NCI-H446 (cell line): ENCODE results near the gene RCAN2.
"Not testable (repeated sequence)": the region's sequence is repeated elsewhere in the genome, so short reads cannot be mapped to it uniquely, and the experiment has no call there.

Source experiments
- DNase-seq, 2 experiments: peaks; one replicate each; lab custom pipeline; 2025; lab: John Stamatoyannopoulos, UW

Gene RCAN2

DNA sequence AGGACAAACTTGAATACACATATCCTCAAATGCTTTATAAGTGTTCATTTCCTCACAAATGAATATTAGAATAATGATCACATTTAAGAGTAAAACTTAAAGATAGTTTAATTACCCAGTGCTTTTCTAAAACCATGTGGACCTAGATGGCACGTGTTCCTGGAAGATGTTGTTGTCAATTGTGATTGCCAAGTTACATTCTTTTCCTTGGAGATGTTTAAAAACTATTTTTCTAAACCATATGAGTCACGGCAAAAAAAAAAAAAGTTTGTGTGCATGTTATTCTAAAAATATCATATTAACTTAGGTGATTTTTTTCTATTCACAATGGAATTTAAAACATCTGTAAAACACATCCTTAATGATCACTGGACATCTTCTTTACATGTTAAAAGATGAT lies 51.1 kb downstream of the RCAN2 start:
- DNase-seq: no peak

DNA sequence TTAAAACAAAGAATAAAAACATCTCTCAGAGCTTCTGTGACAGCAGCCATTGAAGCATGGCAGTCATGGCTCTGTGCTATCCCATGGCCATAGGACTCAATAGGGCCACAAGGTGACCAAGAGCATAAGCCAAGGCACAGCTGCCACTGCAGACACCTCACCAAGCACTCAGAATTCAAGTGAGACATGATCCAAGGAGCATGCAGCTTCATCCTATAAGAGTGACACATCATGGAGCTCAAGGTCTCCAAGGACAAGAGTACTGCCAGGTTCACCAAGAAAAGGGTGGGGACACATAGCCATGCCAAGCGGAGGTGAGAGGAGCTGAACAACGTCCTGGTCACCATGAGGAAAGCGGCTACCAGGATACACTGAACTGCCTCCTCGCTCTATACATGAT lies 53.0 kb downstream of the RCAN2 start:
- no peak for DNase-seq

DNA sequence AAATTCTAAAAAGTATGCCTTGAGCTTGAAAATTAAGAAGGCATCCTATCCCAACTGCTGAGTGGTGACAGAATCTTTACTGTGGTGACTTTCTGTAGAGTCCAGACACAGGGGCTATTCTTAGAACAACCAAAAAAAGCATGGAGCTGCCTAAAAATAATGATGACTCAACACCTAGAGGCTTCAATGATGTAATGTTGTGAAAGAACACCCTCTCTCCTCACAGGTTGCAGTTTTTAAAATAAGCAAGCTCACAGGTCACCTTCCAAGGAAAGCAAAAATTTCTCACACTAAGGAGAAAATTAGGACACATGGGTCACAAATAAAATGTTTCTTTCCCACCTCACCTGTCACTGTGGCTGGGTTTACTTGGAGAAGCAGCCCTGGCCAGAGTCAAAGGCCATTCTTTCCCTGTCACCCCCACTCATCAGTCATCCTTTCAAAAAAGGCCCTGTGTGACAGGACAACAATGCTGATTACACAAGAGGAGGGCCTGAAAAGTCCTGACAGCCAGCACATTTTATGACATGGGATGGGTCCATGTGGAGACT lies 53.5 kb downstream of the RCAN2 start:
- no peak for DNase-seq

DNA sequence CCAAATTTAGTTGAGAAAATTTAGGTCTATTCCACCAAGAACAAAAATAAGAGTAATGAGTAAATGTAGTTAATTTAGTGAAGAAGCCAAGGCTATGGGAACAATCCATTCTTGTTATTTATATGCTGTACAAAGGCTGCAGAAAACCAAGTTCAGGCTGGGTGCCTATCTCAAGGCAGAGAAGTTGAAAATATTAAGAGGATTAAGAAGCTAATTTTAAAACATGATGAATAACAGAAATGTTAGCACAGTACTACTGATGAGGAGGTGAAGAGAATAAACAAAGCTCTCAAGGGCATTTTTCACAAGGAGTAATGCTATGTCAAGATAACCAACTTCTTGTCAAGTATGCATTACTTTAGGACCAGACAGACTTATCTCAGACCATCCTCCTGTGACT lies 68.6 kb downstream of the RCAN2 start:
- DNase-seq: no peak

DNA sequence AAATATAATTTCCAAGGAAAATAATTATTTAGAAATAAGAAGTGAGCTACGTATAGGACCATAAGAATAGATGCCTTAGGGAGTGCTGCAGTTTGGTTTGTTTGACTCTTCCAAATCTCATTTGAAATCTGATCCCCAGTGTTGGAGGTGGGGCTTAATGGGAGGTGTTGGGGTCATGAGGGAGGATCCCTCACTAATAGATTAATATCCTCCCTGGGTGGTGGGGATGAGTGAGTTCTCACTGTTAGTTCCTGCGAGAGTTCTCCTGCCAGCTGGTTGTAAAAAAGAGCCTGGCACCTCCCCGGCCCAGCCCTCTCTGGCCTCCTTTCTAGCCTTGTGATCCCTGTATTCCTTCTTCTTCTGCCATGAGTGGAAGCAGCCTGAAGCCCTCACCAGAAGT lies 69.3 kb downstream of the RCAN2 start:
- no peak for DNase-seq

DNA sequence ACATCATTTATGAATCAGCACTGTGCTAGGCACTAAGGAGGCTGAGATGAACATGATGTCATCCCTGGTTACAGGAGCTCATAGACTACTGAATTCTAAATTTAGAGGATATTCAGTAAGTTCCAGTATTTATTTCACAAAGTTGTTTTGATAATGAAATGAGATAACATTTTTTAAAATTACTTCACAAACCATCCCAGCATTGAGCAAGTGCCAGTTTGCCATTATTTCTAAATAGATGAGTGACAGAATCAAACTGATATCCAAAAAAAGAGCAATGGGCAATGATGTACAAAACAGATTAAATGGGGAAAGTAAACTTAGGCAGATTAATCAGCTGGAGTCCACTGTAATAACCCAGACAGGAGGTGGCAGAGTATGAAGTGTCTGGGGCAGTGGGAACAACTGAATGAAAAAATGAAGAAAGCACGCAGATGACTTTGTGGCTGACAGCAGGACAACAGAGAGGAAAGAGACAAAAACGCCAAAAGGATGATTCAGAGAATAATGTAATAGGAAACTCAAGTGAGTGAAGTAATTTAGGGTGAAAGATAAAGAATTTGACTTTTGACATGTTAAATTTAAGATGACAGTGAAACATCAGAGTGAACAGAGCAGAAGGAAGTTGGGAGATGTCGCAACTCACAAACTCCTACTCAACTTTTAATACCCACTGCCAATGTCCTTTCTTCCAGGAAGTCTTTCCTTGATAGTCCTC lies 70.2 kb downstream of the RCAN2 start:
- no peak for DNase-seq

DNA sequence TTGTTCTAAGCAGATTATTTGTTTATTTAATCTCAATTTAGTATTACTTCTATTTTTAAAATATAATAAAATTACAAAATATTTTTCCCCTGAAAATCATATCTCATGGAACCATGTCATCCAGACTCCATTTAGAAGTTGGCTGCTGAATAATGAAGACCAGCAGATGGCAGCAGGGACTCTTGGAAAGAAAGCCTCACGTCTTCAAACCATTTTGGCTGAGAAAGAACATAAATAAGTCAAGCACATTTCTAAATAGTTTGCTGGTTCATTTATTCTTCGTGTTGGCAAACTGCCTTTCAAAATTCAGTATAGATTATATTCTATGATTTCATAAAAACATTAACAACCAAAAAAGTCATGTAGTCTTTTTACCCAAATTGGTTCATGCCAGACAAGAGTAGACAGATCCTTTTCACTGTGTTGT lies 71.7 kb downstream of the RCAN2 start:
- DNase-seq: peak; percentile 16 to 70

DNA sequence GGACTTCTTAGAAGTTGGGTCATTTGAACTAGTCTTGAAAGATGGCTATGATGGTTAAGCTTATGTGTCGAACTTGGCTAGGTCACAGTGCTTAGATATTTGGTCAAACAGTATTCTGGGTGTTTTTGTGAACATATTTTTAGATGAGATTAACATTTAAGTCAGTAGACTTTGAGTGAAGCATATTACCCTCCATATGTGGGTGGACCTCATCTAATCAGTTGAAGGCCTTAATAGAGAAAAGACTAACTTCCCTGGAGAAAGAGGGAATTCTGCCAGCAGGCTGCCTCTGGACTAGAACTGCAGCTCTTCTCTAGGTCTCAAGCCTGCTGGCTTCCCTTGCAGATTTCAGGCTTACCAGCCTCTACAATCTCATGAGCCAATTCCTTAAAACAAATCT lies 76.9 kb downstream of the RCAN2 start:
- no peak for DNase-seq

DNA sequence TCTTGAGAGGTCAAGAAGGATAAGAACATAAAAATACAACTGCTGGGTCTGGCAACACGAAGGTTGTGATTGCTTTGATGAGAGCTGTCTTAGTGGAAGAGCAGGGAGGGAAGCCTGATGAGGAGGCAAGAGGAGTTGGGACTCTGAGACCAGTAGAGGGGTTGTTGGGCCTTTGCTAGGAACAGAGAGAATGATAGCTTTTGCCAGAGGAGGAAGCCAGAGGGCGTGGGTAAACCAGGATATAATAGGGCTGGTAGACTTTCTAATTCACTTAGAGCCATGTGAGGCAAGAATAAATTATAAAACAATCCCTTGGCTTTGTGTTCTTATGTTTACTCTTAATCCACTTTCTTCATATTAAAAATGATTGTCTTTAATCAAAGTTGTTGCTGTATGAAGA lies 78.6 kb downstream of the RCAN2 start:
- no peak for DNase-seq

DNA sequence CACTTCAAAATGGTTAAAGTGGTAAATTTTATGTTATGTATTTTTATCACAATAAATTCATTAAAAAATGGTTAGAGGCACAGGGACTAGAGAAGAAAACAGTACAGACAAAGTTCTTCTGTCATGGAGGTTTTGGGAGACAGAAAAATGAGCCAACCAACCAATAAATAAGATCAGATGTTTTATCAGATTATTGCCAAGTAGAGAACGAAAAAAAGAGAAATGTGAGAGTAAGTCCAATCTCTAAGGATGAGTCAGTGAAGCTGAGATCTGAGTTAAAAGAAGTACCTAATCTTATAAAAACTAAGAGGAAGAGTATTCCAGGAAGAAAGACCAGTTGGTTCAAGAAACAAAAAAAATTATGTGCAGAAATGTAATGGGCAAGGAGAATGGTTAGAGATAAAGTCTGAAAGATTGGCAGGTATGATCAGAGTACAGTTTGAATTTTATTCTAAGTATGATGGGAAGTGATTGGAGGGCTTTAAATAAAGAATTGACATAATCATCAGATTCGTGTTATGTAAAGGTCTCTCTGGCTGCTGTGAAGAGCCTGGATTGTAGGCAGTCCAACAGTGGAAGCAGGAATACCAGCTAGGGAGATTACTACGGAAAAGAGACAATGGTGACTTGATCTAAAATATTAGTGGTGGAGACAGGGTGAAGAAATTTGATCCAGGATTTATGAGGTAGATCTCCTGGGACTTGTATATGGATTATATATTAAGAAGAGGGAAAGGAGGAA lies 79.6 kb downstream of the RCAN2 start:
- no peak for DNase-seq

DNA sequence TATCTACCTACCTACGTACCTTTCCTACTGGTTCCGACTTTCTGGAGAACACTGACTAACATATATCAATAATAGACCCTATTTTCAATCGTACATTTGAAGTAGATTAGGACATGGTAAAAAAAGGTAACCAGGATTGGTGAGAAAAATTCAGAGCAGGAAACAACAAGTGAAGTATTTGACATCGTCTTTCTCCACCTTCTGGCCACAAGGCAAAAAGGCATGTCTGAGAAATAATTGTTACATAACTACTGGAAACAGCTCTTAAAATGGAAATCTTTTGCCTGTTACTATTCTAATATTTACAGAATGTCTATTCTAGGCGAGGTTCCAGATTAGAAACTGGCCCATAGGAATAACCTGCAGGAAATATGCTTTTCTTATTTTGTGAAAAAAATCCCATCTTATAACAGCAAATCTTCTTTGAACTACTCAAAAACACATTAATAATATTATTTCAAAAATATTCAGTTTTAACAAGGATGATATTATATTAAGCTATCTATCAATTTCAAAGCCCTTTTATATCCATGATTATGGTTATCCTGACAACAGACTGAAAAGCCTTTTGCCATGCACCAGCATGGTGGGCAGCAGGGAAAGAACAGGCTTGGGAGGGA lies 80.8 kb downstream of the RCAN2 start:
- DNase-seq: no peak

DNA sequence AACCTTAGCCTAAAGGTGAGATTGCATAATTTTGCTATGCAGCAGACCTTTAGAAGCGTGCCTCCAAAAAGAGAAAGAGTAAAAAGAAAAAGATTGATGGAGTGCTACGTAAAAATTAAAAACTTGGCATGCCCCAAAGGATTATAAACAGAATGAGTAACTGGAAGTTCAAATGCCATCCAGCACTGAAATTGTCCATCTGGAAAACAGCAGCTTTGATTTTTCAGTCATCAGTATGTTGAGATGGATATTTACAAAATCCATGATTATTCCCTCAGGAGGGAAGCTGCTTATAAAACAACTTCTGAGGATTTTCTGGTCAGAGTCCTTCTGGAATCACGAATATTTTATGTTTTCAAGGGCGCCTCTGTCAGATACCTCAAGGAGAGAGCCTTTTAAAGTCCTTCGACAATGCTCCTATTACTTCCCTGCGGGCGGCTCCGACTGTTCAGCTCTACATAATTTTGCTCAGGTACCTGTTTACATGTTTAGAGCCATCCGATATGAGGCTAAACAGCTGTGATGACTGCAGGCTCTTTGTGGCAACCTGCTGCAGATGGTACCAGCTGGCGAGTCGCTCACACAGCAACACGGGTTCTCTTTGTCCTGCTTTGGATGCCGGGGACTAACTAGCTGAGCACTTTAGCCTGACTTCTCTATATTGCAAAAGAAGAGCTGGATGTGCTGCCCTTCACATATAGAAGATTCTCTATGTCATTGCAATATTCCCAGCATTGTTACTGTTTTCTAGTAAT lies 83.3 kb downstream of the RCAN2 start:
- DNase-seq: no peak

DNA sequence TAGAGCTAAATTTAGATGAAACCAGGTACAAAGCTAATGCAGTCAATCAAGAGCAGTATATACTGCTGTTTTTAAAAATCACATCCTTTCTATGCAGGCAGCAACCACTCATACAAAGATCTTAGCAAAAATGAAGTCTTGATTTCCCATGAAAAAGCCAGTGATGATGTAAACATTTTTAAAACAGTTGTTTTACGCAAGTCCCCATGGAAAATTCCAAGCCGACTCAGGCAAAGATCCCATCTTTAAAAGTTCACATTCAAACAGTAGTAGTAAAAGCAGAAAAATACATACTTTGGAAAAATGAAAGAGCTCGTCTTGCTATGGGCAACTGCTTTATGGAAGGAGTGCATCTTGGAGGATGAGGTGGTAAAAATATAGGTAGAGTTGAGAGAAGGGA lies 84.0 kb downstream of the RCAN2 start:
- no peak for DNase-seq

DNA sequence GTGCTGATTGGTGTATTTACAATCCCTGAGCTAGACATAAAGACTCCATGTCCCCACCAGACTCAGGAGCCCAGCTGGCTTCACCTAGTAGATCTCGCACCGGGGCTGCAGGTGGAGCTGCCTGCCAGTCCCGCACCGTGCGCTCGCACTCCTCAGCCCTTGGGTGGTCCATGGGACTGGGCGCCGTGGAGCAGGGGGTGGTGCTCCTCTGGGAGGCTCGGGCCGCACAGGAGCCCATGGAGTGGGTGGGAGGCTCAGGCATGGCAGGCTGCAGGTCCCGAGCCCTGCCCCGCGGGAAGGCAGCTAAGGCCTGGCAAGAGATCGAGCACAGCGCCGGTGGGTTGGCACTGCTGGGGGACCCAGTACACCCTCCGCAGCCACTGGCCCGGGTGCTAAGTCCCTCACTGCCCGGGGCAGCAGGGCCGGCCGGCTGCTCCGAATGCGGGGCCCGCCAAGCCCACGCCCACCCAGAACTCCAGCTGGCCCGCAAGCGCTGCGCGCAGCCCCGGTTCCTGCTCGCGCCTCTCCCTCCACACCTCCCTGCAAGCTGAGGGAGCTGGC lies 85.5 kb downstream of the RCAN2 start:
- not testable (repeated sequence) for DNase-seq

DNA sequence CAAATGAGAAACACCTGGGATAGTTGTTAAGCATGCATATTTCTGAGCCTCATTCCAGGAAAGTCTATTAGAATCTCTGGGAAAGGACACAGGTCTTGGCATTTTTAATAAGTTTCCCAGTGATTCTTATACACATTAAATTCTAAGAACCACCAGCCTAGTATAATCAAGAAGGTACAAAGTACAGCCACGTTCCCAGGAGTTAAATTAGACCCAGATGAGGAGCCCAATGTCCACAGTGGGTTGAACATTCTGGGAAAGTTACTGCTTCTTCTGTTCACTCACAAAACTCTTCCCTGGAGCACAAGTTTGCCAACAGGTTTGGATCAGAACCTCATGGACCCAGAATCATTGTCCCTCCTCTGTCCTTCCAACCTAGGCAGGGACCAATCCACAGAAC lies 90.4 kb downstream of the RCAN2 start:
- DNase-seq: no peak

DNA sequence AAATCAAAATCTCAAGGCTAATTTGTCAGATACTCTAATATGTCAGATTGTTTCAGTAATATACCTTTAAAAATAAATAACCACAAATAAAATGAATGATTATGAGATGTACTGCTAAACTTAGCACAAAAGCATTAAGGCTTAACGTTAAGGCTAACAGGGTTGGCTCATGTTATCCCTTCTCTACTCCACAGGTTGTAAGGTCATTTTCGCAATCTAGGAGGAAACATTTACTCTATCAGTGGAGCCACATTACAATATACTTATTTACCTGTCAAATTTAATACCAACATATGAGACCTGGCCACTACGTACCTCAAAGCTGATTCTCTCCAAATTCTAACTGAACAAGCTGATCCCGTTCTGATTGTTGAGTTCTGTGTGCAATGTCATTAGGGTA lies 95.7 kb downstream of the RCAN2 start:
- DNase-seq: no peak

DNA sequence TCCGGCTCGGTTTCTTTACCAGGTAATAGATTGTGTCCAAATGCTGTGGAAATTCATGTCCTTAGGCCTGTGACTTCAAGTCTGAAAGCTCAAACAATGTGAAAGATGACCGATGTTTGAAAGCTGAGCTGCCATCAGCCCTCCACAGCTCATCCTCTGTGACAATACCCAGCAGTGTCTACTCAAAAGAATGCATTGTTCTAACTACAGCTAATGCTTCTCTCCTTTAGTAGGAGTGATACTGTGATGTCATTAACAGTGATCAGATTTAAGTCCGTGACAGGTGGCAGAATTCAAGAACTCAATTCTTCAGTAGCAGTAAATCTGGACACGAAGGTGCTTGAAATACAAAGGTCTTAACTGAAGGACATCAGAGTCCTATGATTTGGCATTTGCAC lies 97.3 kb downstream of the RCAN2 start:
- no peak for DNase-seq

DNA sequence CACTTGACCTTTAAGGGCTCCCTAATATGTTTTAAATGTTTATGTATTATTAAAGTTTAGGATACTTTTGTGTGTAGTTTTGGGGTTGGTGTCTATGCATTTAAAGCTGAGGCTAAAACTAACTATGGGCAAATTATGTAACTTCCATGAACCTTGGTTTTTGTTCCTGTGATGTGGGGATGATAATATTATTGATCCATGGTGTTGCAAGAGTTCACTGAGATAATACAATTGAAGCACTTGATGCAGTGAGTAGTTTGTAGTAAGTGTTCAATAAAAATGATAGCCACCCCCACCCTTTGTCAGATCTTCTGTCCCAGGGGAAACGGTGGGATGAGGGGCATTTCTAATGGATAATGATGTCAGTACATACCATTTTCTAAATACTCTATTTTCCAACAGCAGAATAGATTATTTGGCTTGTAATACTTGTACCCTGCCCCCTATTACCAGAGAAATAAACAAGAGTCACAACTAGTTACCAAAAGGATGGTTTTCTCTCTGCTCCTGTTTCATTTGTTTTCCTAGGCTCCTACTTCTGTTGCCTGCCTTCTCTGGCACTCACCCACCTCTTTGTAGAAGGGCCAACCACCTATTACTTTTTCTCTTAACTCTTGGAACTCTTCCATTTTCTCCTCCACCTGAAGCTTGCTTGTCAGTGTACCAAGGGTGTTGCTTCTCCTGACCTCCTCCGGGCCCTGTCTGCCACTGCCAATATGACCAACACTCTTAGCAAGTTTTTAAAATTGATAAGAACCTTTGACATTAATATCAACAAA lies 97.9 kb downstream of the RCAN2 start:
- no peak for DNase-seq

DNA sequence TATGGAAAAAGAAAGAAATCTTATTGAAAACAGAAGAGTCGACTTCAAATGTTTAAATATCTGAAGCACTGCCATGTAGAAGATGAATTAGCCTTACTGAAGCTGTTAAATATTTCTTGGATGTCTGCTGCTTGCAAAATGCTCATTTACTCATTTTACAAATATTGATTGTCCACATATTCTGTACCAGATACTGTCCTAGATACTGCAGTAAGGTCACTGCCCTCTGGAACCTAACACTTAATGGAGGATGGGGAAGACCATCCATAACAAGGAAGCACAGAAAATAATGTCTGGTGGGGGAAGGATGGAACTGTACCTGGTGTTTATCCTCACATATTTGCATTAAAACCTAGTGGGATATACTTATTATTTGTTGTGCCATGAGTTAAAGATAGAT lies 99.0 kb downstream of the RCAN2 start:
- no peak for DNase-seq

DNA sequence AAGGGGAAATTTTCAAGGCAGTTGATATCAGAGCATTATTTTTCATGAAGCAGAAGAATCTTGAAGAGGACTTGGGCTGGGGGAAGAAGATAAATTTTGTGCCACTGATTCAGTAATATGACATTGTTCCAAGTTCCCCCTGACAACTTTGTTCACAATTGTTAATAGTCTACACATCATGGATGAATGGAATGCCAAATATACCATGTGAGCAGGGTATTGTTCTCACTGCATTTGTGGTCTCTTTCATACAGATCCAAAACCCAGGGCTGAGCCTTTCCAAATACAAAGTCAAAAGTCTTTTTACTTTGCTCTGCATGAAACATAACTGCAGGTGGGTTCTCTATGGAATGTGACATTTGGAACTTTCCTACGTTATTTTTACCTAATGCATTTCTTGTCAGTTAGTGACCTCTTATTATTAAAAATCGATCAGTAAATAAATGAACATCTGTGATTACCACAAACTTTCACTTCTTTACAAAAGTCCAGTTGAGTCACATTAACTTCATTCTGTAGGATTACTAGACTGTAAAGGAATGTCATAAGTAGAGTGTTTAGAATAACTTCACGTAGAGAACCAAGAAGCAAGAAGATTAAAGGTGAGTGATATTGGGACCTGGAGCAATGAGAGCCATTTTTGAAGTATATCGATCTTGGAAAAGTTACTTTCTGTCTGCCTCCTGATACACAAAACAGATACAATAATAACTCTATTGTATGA lies 100.9 kb downstream of the RCAN2 start:
- no peak for DNase-seq
